Measurements from ENCODE around the gene VAV3.
"Not testable (repeated sequence)": the region's sequence is repeated elsewhere in the genome, so short reads cannot be mapped to it uniquely, and the experiment has no call there.

The VAV3 gene

GRCh38 chr1:107710005-107710404 is 255.0 kb downstream of the VAV3 start:
- no peak for DNase-seq

GRCh38 chr1:107707111-107707510 is 257.9 kb downstream of the VAV3 start:
- DNase-seq, result no peak

DNA sequence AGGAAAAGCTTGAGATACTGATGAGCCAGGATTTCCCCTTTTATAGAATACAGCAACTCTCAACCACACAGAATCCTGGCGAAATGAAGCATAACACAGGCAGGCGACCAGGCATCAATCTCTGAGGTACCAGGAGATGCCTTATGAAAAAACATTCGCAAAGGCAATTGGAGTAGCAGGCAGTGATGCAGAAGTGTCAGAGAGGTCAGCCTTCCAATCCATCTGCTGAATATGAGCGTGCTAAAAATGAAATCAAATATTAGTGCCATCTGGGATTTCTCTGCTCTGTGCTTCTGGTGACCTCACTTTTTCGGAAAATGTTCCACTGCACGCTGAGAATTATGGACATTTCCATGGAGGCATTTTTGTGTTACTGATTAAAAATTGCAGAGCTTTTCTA is 258.8 kb downstream of the VAV3 start:
- DNase-seq, result peak; percentile 93

GRCh38 chr1:107704911-107705310 is 260.1 kb downstream of the VAV3 start:
- no peak for DNase-seq

DNA sequence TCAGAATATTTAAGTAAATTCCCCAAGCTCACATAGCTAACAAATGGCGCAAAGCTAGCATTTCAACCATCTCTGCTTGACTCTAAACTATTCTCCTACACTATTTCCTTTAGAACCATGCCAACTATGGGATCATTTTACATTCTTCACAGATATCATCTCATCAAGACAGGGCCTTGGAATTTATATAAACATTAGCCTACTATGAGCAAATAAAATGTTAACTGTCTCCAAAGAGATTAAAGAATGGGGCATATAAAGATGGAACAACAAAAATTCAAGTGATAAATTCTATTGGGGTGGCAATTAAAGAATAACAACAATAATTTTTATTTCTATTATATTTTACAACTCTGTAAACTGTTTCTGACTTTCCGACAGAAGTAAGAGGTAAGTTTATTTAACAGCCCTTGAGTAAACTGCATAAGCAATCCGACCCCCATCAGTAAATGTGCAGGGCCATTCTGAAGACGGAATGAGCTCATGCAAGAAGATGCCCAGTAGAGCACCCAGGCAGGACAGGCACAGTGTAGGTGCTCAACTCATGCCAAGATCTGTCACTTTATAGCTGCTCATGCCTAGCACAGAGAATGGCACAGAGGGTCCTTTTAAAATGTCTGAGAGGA is 261.9 kb downstream of the VAV3 start:
- DNase-seq, result no peak

GRCh38 chr1:107700651-107701050 is 264.3 kb downstream of the VAV3 start:
- not testable (repeated sequence) for DNase-seq

DNA sequence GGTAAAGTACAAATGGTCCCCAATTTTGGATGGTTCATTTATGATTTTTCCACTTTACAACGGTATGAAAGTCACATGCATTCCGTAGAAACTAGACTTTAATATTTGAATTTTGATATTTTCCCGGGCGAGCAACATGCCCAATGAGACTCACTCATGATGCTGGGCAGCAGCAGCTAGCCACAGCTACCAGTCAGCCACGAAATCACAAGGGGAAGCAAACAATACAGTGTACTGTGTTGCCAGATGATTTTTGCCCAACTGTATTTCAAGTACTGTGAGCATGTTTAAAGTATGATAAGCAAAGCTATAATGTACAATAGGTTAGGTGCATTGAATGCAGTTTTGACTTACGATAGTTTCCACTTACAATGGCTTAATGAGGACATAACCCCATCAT is 266.8 kb downstream of the VAV3 start:
- no peak for DNase-seq

DNA sequence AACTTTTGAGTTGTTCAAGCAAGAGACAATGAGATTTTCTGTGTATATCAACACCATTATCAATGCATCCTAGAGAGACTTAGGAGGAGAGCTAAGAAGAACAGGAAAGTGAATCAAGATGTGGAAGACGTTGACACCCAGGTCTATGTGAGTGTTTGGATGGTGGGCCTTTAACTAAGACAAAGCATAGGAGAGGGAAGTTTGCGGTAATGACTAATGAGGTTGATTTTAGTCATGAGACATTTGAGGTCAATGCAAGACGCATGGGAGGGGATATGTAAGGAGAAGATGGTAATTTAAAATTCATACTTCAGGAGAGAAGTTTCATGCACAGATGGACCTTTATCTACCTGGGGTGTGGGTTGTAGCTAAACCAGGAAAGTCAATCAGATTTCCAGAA is 269.6 kb downstream of the VAV3 start:
- DNase-seq, result no peak

GRCh38 chr1:107692580-107693345 is 272.2 kb downstream of the VAV3 start:
- DNase-seq, result peak; percentile 20

DNA sequence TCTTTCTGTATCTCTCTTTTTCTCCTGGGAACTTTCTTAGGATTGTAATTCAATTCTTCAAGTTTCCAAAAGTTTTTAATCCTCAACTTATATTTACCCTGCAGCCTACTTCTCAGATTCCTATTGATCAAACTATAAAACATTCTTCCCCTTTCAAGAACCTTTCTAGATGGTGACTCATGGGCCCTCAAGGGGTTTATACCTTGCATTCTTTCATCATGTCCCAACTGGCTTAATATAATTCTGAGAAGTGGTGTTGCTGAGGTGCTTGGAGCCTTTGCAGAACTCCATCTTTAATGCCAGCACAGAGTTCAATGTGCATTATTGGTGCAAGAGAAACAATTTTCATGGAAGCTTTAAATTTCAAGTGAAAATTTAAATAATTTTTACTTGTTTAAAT is 273.4 kb downstream of the VAV3 start:
- no peak for DNase-seq

GRCh38 chr1:107690491-107690890 is 274.5 kb downstream of the VAV3 start:
- no peak for DNase-seq

DNA sequence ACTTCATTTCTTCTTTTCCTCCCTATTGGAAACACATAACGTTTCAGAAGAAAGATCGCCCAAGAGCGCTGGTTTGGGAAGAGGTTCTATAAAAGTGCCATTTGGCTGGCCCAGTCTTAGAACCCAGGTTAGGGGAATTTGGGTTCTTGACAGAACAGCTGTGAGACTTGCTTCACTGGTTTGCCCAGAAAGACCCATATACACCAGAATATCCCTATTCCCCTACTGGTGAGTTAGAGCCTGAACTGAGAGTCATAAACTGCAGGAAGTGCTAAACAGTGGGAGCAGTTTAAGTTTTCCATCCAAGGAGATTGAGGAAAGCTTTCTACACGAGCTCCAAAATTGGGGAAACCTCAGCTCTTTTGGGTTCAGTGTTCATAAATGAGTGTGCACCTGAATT is 275.2 kb downstream of the VAV3 start:
- DNase-seq, result no peak

DNA sequence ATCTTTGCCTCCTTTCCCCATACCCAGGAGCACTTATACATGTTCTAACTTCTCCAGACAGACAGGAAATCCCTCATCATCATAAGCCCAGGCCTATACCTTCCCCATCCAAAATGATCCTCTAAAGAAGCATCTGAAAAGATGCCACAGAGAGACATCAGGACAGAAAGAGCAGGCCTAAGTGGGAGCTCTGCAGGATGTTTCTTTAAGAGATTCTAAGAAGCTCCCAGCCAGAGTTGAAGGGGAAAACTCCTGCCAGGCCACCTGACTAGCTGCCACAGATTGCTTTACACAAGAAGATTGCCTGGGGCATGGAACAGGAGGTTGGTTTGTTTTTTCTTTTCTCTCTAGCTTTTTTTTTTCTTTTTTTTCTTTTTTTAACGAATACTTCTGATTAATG is 275.8 kb downstream of the VAV3 start:
- DNase-seq, result no peak

GRCh38 chr1:107687849-107688753 is 276.9 kb downstream of the VAV3 start:
- DNase-seq, result no peak

GRCh38 chr1:107683683-107684082 is 281.3 kb downstream of the VAV3 start:
- DNase-seq, result no peak

DNA sequence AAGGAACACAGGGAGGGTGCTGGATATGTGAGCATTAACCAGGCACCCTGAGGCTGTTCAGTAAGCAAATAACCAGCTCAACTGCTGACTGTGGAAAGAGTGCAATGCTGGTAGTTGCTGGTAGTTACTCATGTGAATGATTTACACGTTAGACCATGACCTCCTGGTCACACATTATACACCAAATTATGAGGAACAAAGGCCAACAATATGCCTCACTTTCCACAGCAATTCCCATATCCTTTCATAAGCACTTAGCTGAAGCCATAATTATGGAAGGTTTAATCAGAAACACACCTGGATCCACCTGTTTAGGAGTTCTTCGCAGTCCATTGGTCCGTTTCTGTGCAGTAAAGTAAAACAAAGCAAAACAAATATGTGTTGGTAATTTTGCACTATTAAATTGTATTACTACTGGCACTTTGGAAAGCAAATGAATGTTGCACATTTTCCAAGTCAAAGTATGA is 281.8 kb downstream of the VAV3 start:
- DNase-seq, result no peak

- no peak for DNase-seq
Measured at GRCh38 chr1:107682467-107682866, 282.5 kb downstream of the VAV3 start.

- DNase-seq, result no peak
Measured at GRCh38 chr1:107681001-107681479, 283.9 kb downstream of the VAV3 start.

DNA sequence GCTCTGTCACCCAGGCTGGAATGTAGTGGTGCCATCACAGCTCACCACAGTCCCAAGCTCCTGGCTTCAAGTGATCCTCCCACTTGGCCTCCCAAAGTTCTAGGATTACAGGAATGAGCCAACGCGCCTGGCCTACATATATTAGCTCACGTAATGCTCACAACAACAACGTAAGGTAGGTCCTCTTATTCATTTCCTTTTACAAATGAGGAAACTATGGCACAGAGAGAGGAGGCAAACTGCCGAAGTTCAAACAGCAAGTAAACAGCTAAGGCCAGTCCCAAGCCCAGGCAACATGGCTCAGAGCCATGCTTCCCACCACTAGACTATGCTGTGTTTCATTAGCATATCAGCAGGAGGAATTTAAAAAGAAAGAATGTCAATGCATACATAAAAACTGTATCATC is 284.4 kb downstream of the VAV3 start:
- no peak for DNase-seq

- DNase-seq, result no peak
Measured at GRCh38 chr1:107679411-107679953, 285.5 kb downstream of the VAV3 start.

DNA sequence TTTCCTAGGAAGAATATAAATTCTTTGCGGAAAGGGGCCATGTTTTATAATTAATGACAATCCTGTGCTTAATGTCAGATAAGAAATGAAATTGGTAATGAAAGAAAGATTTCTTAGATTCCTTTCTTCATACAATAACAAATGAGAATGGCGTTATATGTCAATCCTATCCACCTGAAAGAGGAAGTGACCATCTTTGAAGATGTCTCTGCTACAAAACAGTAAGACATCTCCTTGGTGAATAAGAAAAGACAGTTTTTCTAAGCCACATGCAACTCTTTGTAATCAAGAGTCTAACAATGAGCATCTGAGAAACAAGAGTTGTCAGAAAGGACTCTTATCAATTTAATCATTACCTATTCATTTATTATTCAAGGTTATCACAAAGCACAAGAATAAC is 286.0 kb downstream of the VAV3 start:
- no peak for DNase-seq

DNA sequence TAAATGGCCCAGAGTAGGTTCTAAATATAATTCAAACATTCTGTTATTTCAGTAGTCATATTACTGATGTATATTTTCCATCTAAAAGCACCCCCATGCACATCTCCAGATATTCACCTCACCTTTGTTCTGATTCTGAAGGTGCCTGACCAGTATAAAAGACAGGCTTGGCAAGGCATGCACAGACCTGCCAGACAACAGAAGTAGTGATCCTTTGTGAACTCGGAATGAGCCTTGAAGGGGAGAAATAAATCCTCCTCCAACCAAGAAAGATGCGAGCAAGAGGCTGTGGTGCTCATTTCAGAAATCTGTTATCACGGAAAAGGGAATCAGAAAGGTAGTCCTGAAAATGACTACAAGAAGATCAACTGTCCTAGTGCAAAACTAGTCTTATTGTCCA is 287.3 kb downstream of the VAV3 start:
- DNase-seq, result no peak

DNA sequence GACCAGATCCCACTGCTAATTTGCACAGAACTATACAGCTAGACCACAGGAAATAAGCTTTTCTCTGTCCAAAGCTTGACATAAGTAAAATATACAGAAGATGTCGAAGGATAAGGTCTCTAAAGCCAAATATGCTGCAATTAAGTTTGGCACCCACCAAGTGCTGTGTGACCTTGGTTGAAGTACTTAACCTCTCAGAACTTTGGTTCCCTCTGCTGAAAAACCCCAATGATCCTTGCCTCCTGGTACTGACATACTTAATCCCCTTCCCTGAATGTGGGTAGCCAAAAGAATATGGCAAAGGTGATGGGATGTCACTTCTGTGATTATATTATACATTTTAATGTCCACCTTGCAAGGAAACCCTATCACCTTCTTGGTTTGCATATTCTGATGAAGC is 290.5 kb downstream of the VAV3 start:
- DNase-seq, result no peak
